Posterior cingulate gyrus (tissue), 11 donors: ENCODE results near the gene PCDHB1.
A peak's percentile ranks its signal among the peaks of the same experiment; 100 is the strongest.

Experiments
- DNase-seq, 10 donors: peaks; one replicate each; pipeline versions ENCODE4 v3.0.0 to v3.0.0-alpha.2; 2020 to 2021; ENCODE audit warnings: mixed read lengths in 3 of 10
- intact Hi-C: fragments of 100-400 bp; cut with DNase I; formaldehyde crosslinking; loops from one replicate; pipeline ENCODE4 v1.15.1; 2023

The PCDHB1 gene

GRCh38 chr5:141050622-141051520, at the start of gene PCDHB1:
PCDHB1 (plus strand) TSS chr5:141051374; CDS start chr5:141051471, 97 bp downstream.
- intact Hi-C loops: no loop called here
- no peak for DNase-seq

- peak in 5 of 10 donors; percentile 28 to 85 (median 67) for DNase-seq
- intact Hi-C loops: no loop called here
These were observed 49.7 kb upstream of the PCDHB1 start for GRCh38 chr5:141001446-141001843.

- intact Hi-C loops: no loop called here
- peak; percentile 17 to 86 (median 45) for DNase-seq
These were observed 49.1 kb upstream of the PCDHB1 start for GRCh38 chr5:141001844-141002604.

GRCh38 chr5:141002605-141002965, 48.6 kb upstream of the PCDHB1 start:
- intact Hi-C loops: no loop called here
- no peak for DNase-seq

- no peak for DNase-seq
- intact Hi-C loops: no loop called here
These were observed 48.1 kb upstream of the PCDHB1 start for GRCh38 chr5:141003031-141003430.

GRCh38 chr5:141003791-141004611, 47.2 kb upstream of the PCDHB1 start:
- peak in 1 of 10 donors; percentile 62 for DNase-seq
- intact Hi-C loops: no loop called here

GRCh38 chr5:141007791-141008190, 43.4 kb upstream of the PCDHB1 start:
- no peak for DNase-seq
- intact Hi-C loops: no loop called here

GRCh38 chr5:141010047-141010793, 41.0 kb upstream of the PCDHB1 start:
- intact Hi-C loops: no loop called here

GRCh38 chr5:141017943-141018342, 33.2 kb upstream of the PCDHB1 start:
- no peak for DNase-seq
- intact Hi-C loops: no loop called here

More at GRCh38 chr5:141010047-141010793, 41.0 kb upstream of the PCDHB1 start:
- no peak for DNase-seq

- intact Hi-C loops: no loop called here
These were observed 28.8 kb upstream of the PCDHB1 start for GRCh38 chr5:141022384-141022783.

GRCh38 chr5:141031006-141031405, 20.2 kb upstream of the PCDHB1 start:
- DNase-seq: no peak
- intact Hi-C loops: no loop called here

More at GRCh38 chr5:141022384-141022783, 28.8 kb upstream of the PCDHB1 start:
- DNase-seq: no peak

- intact Hi-C loops: no loop called here
- no peak for DNase-seq
These were observed 18.5 kb upstream of the PCDHB1 start for GRCh38 chr5:141032626-141033025.

- intact Hi-C loops: loop anchor here (5.0 kb wide), 1 partner anchor 72 kb away; the partner anchor contains the start of gene PCDHAC2
- DNase-seq: no peak
These were observed 12.1 kb upstream of the PCDHB1 start for GRCh38 chr5:141039061-141039460.

GRCh38 chr5:141039517-141039916, 11.7 kb upstream of the PCDHB1 start:
- intact Hi-C loops: loop anchor here (5.0 kb wide), 1 partner anchor 72 kb away; the partner anchor contains the start of gene PCDHAC2
- peak in 2 of 10 donors; percentile 17 to 30 for DNase-seq

GRCh38 chr5:141040093-141040770, 10.9 kb upstream of the PCDHB1 start:
- peak; percentile 38 to 92 (median 64) for DNase-seq
- intact Hi-C loops: loop anchor here (1.0 to 2.0 kb wide), 2 partner anchors 114 to 171 kb away; partner anchors contain the start of genes PCDHA11 and PCDHAC1

- DNase-seq: peak; percentile 94 to 99 (median 96)
- intact Hi-C loops: loop anchor here (1.0 to 2.0 kb wide), 3 partner anchors 115 to 172 kb away; partner anchors contain the start of genes PCDHA11, PCDHA13 and PCDHAC1
These were observed 10.3 kb upstream of the PCDHB1 start for GRCh38 chr5:141040771-141041426.

GRCh38 chr5:141041427-141041785, 9.8 kb upstream of the PCDHB1 start:
- intact Hi-C loops: loop anchor here (1.0 to 2.0 kb wide), 2 partner anchors 159 to 173 kb away; partner anchors contain the start of genes PCDHA11 and PCDHA13
- no peak for DNase-seq

- intact Hi-C loops: no loop called here
- no peak for DNase-seq
These were observed 8.6 kb upstream of the PCDHB1 start for GRCh38 chr5:141042555-141042954.
